ENCODE measurements around the gene GLT6D1.
"Not testable (repeated sequence)": the region's sequence is repeated elsewhere in the genome, so short reads cannot be mapped to it uniquely, and the experiment has no call there.

GLT6D1 gene

GRCh38 chr9:135680056-135680455 is 40.7 kb upstream of the GLT6D1 start:
- DNase-seq (ENCODE audit: low read depth), result no peak
- H3K4me3 ChIP-seq (ENCODE audit: low read depth, low read length), result no peak overlapping the region
- TF ChIP-seq, protein P1, sequence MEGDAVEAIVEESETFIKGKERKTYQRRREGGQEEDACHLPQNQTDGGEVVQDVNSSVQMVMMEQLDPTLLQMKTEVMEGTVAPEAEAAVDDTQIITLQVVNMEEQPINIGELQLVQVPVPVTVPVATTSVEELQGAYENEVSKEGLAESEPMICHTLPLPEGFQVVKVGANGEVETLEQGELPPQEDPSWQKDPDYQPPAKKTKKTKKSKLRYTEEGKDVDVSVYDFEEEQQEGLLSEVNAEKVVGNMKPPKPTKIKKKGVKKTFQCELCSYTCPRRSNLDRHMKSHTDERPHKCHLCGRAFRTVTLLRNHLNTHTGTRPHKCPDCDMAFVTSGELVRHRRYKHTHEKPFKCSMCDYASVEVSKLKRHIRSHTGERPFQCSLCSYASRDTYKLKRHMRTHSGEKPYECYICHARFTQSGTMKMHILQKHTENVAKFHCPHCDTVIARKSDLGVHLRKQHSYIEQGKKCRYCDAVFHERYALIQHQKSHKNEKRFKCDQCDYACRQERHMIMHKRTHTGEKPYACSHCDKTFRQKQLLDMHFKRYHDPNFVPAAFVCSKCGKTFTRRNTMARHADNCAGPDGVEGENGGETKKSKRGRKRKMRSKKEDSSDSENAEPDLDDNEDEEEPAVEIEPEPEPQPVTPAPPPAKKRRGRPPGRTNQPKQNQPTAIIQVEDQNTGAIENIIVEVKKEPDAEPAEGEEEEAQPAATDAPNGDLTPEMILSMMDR (IDR thresholded peaks at IDR 0.05; ENCODE audit: control insufficient read depth, extremely low read depth, insufficient read depth), result no peak

GRCh38 chr9:135678236-135679017 is 39.1 kb upstream of the GLT6D1 start:
- TF ChIP-seq, protein P1 (IDR thresholded peaks at IDR 0.05; ENCODE audit: control insufficient read depth, extremely low read depth, insufficient read depth), result no peak
- H3K4me3 ChIP-seq (ENCODE audit: low read depth, low read length), result no peak overlapping the region
- no peak for DNase-seq (ENCODE audit: low read depth)

- DNase-seq (ENCODE audit: low read depth), result no peak
- no peak overlapping the region for H3K4me3 ChIP-seq (ENCODE audit: low read depth, low read length)
- TF ChIP-seq, protein P1 (IDR thresholded peaks at IDR 0.05; ENCODE audit: control insufficient read depth, extremely low read depth, insufficient read depth), result no peak
Measured at GRCh38 chr9:135677641-135678168, 38.4 kb upstream of the GLT6D1 start.

- no peak overlapping the region for H3K4me3 ChIP-seq (ENCODE audit: low read depth, low read length)
- no peak for DNase-seq (ENCODE audit: low read depth)
- TF ChIP-seq, protein P1 (IDR thresholded peaks at IDR 0.05; ENCODE audit: control insufficient read depth, extremely low read depth, insufficient read depth), result no peak
Measured at GRCh38 chr9:135676891-135677290, 37.6 kb upstream of the GLT6D1 start.

DNA sequence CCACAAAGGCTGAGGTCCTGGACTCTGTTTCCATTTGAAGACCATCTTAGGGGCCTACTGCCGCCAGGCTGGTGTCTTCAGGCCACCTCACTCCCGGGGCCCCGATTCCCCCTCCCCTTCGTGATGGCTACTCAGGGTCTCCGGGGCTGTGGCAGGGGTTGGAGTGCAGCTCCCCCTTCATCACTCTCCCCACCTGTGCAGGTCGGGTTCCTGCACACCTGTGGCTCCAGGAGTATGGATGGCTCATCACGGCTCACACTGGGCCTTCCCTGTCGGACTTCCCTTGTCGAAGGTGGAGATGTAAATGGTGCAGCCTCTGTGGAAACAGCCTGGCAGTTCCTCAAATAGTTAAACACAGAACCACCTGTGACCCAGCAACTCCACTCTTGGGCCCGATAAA is 35.6 kb upstream of the GLT6D1 start:
- H3K4me3 ChIP-seq (ENCODE audit: low read depth, low read length), result no peak overlapping the region
- DNase-seq (ENCODE audit: low read depth), result no peak
- TF ChIP-seq, protein P1 (IDR thresholded peaks at IDR 0.05; ENCODE audit: control insufficient read depth, extremely low read depth, insufficient read depth), result no peak

DNA sequence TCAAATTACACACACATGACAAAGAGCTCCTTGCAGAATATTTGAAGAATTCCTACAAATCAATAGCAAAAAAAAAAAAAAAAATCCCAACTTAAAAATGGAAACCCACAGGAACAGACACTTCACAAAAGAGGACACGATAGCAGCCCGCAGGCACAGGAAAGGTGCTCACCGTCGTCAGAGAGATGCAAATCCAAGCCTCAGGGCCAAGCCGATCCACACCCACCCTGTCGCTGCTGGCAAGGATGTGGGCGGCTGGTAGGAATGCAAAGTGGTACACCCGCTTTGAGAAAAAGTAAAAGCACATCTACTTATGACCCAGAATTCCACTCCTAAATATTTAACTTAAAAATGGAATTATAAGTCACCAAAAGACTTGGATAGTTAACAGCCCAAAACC is 34.6 kb upstream of the GLT6D1 start:
- TF ChIP-seq, protein P1 (IDR thresholded peaks at IDR 0.05; ENCODE audit: control insufficient read depth, extremely low read depth, insufficient read depth), result no peak
- H3K4me3 ChIP-seq (ENCODE audit: low read depth, low read length), result no peak overlapping the region
- DNase-seq (ENCODE audit: low read depth), result no peak

DNA sequence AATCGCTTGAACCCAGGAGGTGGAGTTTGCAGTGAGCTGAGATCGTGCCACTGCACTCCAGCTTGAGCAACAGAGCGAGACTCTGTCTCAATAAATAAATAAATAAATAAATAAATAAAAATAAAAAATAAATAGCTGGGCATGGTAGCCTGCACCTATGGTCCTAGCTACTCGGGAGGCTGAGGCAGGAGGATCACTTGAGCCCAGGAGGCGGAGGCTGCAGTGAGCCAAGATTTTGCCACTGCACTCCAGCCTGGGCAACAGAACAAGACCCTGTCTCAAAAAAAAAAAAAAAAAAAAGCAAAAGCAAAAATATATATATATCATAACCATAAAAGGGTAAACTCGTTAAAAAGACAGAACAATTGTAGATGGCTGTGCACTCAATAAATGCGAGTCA is 33.4 kb upstream of the GLT6D1 start:
- H3K4me3 ChIP-seq (ENCODE audit: low read depth, low read length), result not testable (repeated sequence)

More for the DNA sequence above, 33.4 kb upstream of the GLT6D1 start:
- DNase-seq (ENCODE audit: low read depth), result not testable (repeated sequence)
